Left renal cortex interstitium (tissue), 4 donors: ENCODE measurements around the gene CORO6. TPM values are rescaled to one million over a fixed set of nuclear protein-coding genes. Genes with fewer than 3 reads are reported as not detected.

ENCODE experiments used
- DNase-seq, 4 donors: peaks; one replicate each; pipeline ENCODE4 v3.0.0-alpha.2; 2013; ENCODE audit warnings: low read depth in 4 of 4, low spot score in 2 of 4, missing footprints in 1 of 4
- polyA plus RNA-seq, 4 donors: library from polyadenylated mRNA; unstranded; fragments of 120-200 nt; gene quantifications; one replicate each; pipeline ENCODE4 v1.2.1, GENCODE V29; 2013; ENCODE audit not compliant: insufficient read length in 4 of 4

Gene CORO6
- polyA plus RNA-seq, 4 donors: 1.9 to 5.5 (median 3.5) TPM

DNA sequence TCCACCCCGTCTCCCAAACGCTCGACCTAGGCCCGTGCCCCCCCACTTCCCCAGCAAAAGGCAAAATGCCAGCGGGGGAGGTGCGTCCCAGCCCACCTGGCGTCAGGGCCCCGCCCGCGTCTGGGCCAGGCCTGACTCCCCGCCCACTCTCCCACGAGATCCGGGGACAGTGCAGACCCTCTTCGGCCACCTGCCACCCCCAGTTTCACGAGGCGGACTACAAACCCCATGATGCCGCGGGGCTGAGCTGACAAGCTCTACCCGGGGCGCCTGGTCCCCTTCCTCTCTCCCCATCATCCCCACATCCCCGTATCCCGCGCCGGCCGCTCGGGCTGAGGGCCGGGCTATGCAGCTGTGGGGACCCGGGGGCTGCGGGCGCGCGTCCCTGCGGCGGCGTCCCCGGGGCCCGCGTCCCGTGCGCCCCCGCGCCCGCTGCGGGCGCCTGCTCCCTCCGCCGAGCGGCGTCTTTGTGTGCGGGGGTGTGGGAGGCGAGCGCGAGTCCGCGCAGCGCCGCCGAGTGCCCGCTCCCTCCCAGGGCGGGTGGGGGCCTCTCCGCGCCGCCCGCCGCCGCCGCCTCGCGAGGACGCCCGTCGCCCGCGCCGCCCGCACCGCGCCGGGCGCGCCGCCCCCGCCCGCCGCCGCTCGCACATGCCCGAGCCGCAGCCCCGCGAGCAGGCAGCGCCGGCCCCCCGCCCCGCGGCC lies 29.7 kb downstream of the CORO6 start, which contains the start of gene ANKRD13B:
Gene ANKRD13B (plus strand): TSS at position 283 of the 702 bp plus-strand sequence. CDS start 490 bp downstream, outside the sequence.
- no peak for DNase-seq

DNA sequence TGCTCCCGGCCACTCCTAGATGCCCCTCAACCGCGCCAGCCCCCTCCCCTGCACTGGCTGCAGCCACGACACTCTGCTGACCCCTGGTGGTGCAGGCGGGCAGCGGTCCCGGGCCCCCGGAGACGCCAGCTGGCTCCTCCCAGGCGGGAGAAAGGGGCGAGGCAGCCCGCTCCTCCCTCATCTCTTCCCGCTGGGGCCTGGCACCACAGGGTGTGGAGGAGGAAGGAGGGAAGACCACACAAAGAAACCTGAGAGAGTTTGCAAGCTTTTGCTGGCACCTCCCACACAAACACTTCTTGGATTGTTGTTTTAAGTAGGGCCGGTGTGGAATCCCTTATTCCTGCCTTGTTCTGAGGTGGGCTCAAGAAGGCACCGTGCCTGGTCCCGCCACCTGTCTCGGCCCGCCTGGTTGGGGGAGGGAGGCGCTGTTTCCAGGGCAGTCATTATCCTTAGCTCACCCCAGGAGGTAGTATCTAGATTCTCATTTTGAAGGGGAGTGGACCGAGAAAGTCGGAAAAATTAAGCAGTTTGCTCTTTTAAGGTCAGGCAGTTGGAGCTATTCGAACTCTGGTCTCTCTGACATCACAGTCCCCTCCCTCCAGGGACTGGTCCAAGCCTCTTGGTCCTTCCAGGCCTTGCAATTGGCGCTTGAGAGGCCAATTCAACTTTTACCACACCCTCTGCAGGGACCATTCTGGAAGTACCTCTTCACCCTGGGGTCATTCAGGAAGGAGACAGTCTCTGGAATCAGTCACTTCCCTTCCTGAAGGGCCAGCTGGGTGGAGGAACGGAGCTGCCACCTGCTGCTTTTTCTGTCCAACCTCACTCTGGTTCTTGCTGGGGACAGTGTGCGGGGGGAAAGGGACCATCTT lies 30.7 kb downstream of the CORO6 start:
- peak in 3 of 4 donors; percentile 74 to 89 (median 85) for DNase-seq

DNA sequence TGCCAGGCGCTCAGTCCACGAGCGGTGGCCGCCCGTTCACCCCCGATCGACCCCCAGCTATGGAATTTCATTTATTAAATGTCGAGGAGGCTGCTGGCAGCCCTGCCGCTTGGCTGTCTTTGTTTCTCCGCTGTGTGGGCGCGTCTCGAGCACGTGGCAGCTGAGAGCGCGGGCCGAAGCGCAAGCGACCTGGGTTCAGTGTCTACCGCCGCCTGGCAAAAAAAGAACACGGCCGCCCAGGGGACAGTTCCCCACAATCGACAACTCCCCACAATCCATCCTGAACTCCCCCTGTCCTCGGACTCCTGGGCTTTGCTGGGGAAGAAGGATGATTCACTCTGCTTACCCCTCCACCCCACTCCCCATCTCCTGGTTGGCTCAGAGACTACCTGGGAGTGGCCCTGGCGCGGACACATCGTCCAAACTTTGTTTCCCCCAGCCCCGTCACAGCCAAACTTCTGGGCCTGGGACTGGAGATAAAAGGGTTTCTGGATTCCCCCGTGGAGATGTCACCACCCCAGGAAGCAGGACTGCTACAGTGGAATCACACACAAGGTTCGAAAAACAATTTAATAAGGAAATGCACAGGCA lies 31.5 kb downstream of the CORO6 start:
- DNase-seq: no peak

DNA sequence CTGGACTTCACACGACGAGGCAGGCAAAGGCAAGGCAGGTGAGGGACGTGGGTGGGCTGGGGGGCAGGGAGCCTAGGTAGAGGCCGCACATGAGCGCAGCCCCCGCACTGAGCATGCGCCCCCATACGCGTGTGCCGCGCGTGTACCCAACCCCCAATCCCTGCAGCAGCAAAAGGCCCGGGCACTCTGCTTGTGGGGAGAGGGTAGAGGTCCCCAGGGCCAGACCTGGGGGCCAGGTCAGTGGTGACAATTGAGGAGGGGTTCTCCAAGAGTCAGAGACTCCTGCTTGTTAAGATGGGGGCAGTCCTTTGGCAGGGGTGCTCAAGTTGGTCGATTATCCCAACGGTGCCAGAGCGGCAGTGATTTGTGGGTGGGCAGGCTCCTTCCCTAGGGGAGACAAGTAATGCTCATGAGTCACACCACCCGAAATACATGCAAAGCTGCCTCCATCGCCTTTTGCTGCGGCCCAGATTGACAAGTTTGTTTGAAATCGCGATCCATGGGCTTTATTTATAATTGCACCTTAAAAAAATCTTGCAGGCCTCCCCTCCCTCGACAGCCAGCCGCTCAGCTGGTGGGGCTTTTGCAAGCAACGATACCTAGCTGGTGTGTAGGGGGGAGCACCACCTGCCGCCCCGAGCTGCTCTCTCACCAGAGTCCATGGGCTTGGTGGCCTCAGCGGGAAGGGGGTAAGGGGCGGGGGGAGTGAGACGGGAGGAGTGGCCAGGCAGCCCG lies 32.1 kb downstream of the CORO6 start:
- no peak for DNase-seq

DNA sequence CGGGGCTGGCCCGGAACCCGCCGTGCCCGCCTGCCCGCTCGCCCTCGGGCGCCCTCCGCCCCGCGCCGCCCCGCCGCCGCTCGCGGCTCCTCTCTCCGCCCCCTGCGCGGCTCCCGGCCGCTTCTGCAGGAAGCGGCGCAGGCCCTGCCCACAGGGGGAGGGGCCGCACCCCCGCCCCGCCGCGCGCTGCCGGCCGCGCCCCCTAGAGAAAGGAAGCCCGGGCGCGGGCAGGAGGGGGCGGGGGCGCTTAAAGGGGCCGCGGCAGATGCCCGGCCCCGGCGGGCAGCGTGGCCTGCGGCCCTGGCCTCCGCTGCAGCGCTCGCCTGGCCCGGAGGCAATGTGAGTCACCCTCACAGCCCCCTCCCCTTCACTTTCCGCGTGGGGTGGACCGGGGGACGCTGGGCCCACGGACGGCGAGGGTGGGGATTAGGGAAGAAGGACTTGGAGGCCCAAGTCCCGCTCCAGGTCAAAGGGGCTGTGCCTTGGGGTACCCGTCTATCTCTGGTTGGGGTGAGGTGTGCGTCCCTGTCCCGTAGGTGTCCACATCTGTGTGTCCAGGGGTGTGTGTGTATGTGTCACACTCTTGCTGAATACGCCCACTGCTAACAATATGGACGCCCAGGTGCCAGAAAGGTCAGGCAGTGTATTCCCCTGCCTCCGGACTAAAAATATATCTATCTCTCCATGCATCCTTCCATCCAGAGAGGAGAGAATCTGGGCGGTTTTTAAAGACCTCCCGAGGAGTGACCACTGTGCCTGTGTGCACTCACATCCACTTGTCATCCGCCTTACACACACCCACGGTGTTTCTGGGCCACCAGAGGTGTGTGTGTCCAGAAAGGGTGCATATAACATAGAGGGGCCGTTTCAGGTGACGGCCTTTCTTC lies 32.9 kb downstream of the CORO6 start, which contains the start of gene GIT1:
Gene GIT1 (minus strand): TSS at position 125 of the 887 bp plus-strand sequence. CDS start 270 bp downstream, outside the sequence.
- peak in 1 of 4 donors; percentile 78 for DNase-seq

DNA sequence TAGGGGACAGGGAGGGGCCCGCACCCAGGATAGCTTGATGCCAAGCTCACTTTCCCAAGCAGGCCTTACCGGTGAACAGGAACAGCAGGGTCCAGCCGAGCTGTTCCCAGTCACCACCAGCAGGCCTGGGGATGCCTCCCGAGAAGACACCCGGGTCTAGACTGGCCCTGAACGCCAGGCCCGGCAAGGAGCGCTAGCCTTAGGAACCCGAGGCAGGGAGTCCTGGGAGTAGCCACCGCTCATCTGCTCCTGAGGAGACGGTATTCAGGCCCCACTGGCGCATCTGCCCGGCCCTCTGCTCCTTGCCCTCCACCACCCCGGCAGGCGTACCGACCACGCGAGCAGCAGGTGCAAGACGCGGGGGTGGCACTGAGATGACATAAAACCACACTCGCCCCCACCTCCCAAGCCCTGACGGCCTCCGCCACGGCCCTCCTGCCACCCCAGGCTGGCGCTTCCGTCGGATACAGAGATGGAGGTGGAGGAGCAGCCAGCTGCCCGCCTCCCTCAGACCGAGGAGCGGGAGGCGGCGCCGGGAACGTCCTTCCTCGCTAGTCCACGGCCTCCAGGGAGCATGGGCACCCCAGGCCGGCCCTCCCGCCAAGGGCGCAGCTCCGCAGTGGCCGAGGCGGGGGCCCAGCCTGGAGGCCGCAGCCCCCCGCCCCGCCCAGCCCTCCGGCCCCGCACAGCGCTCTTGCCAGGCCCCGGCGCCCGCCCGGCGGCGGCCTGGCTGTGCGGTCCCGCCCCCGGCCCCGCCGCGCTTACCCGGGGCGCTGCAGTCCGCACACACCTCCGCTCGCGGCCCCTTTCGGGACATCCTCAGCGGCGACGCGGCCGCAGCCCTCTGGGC lies 33.9 kb downstream of the CORO6 start:
- DNase-seq: no peak

DNA sequence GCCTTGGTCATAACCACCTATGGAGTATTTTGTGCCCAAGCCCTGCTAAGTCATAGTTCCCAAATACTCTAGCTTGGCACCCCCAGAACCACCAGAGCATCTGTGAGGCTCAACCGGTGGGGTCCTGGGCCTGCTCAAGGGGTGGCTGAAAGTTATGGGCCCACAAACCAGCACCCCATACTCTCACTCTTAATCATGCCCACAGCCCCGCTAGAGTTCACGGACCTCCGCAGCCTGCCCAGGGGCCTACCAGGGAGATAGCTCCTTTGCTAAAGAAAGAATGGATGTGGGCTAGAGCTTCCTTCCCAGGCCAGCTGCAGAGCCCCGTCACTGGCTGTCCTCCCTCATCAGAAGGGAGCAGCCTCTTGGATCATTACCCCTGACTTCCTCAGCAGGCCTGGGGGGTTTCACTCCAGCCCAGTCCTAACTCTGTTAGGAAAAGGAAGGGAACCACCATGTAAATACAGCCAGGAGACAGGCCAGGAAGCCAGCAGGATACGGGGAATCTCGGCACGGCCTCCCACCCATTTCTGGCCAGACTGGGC lies 34.6 kb downstream of the CORO6 start:
- DNase-seq: no peak

DNA sequence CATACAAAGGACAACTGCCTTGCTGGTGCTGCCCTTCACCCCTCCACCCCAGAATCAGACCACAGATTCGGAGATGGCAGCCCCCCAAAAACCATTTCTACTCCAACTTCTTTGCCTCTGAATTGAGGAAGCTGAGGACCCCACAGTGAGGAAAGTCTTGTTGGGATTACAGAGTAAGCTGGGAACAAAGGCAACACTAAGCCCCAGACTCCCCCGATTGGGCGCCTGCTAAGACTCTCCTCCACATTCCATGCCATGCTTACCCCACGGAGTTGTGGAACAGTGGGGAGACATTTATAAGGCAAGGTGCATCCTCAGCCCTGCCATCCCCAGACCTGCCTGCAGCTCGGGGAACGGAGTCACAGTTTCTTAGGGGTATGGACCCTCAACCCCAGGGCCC lies 35.1 kb downstream of the CORO6 start:
- no peak for DNase-seq

DNA sequence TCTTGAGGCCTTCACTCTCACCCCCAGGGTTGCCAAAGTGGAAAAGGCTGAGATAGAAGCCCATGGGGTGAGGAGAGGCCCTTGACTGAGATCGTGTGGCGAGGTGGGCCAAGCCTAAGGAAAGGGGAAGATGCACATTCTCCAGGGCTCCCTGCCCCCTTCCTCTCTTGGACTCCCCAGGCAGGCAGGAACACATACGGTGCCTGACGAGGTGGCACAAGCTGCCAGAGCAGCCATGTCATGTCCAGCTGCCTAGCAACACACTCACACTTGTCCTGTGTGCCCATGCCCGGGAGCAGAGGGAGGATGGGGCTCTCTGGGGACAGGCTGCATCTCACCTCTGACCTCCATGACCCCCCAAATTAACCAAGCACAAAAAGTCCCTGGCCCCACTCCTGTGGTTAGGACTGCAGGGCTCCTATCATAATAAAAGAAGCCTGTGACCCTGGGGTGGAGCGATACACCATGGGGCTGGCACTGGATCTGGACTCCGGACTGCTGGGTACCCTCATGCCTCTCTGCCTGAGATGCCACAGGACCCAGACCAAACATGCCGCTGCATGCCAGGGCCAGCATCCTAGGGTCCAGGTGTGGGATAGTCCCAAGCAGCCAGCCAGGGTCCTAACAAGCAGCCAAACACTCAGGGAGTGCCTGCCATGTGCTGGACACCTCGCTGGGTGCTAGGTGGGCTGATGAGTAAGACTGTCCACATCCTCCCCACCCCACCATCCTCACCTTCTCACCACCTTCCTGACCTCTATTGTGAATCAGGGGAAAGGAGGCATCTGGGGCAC lies 35.8 kb downstream of the CORO6 start:
- DNase-seq: no peak

DNA sequence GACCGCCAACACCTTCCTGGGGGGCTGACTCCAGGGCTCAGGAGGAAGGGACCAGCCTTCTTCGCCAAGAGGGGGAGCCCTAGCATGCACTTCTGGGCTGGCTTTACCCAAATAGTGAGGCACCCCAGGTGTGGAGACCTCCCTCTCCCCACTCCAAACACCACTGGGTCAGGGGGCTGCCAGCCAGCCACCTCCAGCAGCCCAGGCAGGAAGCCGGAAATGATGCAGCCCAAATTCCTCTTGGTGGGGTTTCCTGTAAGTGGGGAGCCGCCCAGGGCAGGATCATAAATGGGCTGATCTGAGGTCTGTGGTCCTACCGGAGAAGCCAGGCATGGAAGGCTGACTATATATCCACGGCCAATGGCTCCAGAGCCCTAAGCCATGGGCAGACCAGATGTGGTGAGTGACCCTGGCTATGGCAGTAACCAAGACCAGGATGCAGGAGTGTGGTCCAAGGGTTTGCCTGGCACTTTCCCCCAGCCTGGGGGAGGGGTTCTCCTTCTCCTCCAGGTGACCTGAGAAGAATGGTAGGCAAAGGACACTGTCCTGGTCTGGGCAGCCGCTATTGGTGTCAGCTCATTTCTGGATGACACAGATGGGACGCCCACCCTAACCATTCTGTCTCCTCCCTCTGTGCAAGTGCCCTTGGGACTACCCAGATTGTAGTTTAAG lies 37.5 kb downstream of the CORO6 start:
- no peak for DNase-seq

DNA sequence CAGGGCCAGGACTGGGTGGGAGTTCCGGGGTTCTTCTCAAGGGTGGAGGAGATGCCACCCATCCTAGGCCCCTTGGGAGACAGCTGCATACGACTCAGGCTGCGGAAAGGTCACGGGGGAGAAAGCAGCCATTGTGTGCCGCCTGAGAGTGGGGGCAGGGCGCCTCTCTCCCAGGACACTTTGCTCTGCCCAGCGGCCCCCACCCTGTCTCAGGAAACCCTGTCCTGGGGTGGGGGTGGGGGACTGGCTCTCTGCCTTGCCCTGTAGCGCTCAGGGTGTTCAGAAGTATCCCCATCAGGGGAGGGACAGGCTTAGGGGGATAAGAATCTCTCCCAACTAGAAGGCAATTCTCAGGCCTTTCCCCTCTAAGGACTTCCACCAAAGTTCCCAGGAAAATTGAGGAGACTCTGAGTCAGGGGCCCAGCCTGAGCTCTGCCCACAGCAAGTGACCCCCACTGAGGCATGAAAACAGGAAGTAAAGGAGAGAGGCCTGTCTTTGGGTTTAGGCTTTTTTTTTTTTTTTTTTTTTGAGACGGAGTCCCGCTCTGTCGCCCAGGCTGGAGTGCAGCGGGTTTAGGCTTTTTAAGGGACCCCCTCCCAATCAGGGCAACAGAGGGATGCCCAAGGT lies 38.1 kb downstream of the CORO6 start:
- no peak for DNase-seq

DNA sequence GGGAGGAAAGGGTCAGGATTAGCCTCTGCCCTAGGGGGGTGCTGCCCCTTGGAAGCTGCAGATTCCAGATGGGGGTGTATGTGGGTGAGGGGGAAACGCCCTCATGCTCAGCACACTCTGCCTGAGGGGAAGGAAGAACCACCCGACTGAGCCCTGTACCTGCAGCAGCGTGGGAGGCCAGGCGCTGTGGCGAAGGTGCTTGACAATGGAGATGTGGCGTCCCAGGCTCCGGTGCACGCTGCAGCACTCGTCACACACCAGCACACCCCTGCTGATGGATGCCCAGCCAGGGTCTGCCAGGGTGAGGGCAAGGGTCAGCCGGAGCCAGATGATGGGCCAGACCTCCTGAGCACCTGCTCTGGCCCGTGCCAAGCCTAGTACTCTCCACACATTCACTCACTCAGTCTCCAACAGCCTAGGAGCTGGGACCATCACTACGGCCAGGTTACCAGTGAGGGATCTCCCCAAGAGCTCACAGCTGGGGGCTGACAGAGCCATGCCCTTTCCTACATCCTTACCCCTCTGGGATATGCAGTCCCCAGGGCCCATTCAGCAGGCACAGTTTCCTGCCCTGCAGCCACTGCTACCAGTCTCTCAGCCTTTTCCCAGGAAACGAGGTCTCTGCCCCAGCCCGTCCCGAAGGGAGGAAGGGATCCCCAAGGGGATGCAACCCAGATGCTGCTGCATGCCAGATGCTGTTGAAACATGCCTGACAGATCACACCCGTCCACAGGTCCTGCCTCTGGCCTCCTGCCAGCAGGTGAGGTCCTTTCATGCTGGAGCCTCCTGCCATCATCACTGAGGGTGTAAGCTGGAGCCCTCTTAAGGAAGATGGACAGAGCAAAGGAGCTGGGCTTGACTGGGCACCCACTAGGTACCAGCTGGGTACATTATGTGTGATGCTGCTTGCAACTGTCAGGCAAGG lies 39.1 kb downstream of the CORO6 start:
- DNase-seq: no peak

DNA sequence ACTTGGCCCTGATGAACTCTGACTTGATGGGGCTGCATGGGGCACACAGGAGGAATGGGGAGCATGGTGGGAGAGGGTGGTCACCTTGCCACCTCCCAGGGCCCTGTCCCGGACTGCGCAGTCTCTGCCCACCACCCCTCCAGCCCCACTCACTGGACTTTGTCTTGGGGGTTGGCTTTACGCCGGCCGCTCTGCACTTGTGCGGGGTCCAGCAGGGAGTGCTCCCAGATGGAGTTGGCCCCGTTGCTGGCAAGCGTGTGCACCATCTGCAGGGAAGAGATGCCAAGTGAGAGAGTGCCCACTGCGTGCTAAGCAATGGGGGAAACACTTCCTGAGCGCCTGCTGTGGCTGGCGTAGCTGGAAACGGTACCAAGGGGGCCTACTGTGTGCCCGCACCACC lies 39.9 kb downstream of the CORO6 start:
- no peak for DNase-seq

DNA sequence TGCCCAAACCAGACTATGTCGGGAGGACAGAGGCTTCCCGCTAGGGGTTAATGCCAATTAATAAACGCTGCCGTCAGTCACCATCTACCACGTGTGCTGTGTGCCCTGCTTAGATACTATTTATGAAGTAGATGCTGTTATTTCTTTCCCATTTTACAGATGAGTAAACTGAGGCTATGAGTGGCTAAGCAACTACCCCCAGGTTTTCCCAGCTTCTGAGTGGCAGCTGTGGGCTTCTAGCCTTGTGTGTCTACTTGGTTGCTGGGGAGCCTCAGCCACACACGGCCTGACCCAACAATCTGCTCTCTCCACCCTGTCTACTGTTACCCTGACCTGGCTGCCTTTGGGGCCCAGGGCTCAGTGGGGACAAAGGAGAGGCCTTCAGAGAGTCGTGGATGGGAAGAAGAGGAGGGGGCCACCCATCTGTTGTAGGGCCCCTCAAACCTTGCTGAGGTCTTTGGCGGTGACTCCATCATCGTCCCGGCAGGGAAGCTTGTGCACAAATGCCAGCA lies 40.4 kb downstream of the CORO6 start:
- no peak for DNase-seq

DNA sequence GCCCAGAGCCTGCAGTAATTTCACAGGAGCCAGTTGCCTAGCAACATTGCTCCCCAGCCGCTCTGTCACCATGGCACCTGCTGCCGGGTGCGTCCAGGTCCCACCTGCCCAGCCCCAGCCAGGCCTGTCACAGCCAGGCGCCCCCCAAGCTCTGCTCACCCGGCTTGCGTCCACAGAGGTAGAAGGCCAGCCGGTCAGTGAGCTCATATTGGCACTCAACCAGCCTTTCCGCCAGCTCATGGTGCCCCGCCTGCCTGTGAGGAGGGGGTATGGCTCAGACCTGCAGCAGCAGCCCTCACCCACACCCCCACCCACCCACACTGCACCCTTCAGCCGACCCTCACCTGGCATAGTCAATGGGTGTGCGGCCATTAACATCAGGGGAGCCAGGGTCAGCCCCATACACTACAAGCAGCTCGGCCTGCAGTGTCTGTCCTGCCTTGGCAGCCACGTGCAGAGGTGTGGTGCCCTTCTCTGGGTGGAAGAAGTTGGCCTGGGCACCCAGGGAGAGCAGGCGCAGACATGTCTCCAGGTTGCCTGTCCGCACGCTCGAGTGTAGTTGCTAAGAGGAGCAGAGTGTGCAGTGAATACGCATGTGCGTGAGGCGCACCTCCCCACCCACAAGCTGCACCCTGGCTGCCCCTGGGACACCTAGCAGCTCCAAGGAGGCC lies 41.0 kb downstream of the CORO6 start:
- no peak for DNase-seq
